T-helper 1 cell treated with Interleukin-12 subunit alpha and Interleukin-12 subunit beta and Interleukin-4 antibody, amounts not matched to agents 30 ng/mL and 1 ng/mL, for 36 hours (primary cell): ENCODE measurements around the gene PARP8. TPM values are rescaled to one million over a fixed set of nuclear protein-coding genes. Genes with fewer than 3 reads are reported as not detected.

Experiments used
- intact Hi-C: fragments of 100-400 bp; cut with micrococcal nuclease; formaldehyde crosslinking; loops from one replicate; pipeline ENCODE4 v1.15.1; 2024
- total RNA-seq: library from RNA; stranded (reverse); gene quantifications from 2 replicates; pipeline ENCODE4 v1.2.3, GENCODE V29; 2022

The PARP8 gene
- total RNA-seq, 1 donor from 2014 or later = 91.7 TPM

- intact Hi-C loops = no loop called here
Observed at GRCh38 chr5:50725800-50726474, 59.5 kb downstream of the PARP8 start.

- intact Hi-C loops = no loop called here
Observed at GRCh38 chr5:50726475-50727148, 60.2 kb downstream of the PARP8 start.

GRCh38 chr5:50727149-50727496, 60.7 kb downstream of the PARP8 start:
- intact Hi-C loops = no loop called here

- intact Hi-C loops = no loop called here
Observed at GRCh38 chr5:50727845-50728244, 61.4 kb downstream of the PARP8 start.

- intact Hi-C loops = no loop called here
Observed at GRCh38 chr5:50730336-50730735, 63.9 kb downstream of the PARP8 start.

GRCh38 chr5:50730841-50731240, 64.4 kb downstream of the PARP8 start:
- intact Hi-C loops = no loop called here

GRCh38 chr5:50733741-50734140, 67.3 kb downstream of the PARP8 start:
- intact Hi-C loops = no loop called here

- intact Hi-C loops = no loop called here
Observed at GRCh38 chr5:50738864-50739263, 72.4 kb downstream of the PARP8 start.

- intact Hi-C loops = no loop called here
Observed at GRCh38 chr5:50740832-50741231, 74.4 kb downstream of the PARP8 start.

GRCh38 chr5:50744776-50745175, 78.3 kb downstream of the PARP8 start:
- intact Hi-C loops = loop anchor here (1.0 to 2.0 kb wide), 3 partner anchors 33 to 76 kb away; no protein-coding TSS in a partner anchor

- intact Hi-C loops = loop anchor here (2.0 kb wide), 1 partner anchor 67 kb away; no protein-coding TSS in a partner anchor
Observed at GRCh38 chr5:50745221-50745910, 78.9 kb downstream of the PARP8 start.

- intact Hi-C loops = no loop called here
Observed at GRCh38 chr5:50749181-50749580, 82.7 kb downstream of the PARP8 start.

GRCh38 chr5:50749873-50750272, 83.4 kb downstream of the PARP8 start:
- intact Hi-C loops = loop anchor here (1.0 to 2.0 kb wide), 5 partner anchors 39 to 425 kb away; no protein-coding TSS in a partner anchor

- intact Hi-C loops = loop anchor here (1.0 to 2.0 kb wide), 8 partner anchors 83 to 335 kb away; partner anchors contain the start of gene EMB
Observed at GRCh38 chr5:50751064-50751657, 84.7 kb downstream of the PARP8 start.

GRCh38 chr5:50752800-50753199, 86.4 kb downstream of the PARP8 start:
- intact Hi-C loops = no loop called here

- intact Hi-C loops = no loop called here
Observed at GRCh38 chr5:50759526-50760270, 93.3 kb downstream of the PARP8 start.

GRCh38 chr5:50763351-50763750, 96.9 kb downstream of the PARP8 start:
- intact Hi-C loops = no loop called here

- intact Hi-C loops = no loop called here
Observed at GRCh38 chr5:50763846-50764245, 97.4 kb downstream of the PARP8 start.

GRCh38 chr5:50766042-50766441, 99.6 kb downstream of the PARP8 start:
- intact Hi-C loops = no loop called here

GRCh38 chr5:50766462-50766861, 100.0 kb downstream of the PARP8 start:
- intact Hi-C loops = no loop called here

- intact Hi-C loops = no loop called here
Observed at GRCh38 chr5:50766967-50767366, 100.5 kb downstream of the PARP8 start.
